ENCODE results near the gene PPP3CA.

DNA sequence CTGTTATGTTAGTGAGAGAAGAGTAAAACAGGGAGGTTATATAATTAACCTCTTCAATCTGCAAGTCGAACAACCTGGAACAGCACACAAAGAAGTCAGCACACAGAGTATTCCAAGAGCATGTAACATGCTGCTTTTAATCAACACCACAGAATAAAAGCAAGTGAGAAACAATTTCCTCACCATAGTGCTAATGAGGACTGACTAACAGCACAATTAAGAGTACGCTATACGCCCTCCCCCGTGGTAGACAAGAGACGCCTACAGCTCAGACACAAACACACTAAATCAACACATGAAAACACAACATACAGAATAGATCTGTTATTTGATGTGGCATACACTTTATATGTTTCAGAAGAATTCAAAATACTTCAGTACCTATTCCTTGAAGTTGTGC lies 103.0 kb downstream of the PPP3CA start:
- TF ChIP-seq, protein P1, sequence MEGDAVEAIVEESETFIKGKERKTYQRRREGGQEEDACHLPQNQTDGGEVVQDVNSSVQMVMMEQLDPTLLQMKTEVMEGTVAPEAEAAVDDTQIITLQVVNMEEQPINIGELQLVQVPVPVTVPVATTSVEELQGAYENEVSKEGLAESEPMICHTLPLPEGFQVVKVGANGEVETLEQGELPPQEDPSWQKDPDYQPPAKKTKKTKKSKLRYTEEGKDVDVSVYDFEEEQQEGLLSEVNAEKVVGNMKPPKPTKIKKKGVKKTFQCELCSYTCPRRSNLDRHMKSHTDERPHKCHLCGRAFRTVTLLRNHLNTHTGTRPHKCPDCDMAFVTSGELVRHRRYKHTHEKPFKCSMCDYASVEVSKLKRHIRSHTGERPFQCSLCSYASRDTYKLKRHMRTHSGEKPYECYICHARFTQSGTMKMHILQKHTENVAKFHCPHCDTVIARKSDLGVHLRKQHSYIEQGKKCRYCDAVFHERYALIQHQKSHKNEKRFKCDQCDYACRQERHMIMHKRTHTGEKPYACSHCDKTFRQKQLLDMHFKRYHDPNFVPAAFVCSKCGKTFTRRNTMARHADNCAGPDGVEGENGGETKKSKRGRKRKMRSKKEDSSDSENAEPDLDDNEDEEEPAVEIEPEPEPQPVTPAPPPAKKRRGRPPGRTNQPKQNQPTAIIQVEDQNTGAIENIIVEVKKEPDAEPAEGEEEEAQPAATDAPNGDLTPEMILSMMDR (IDR thresholded peaks at IDR 0.05), result no peak
- TF ChIP-seq POLR2A (IDR thresholded peaks at IDR 0.05), result no peak
